HepG2 (cell line): Measurements from ENCODE around the gene GPX7. TPM values are rescaled to one million over a fixed set of nuclear protein-coding genes. Genes with fewer than 3 reads are reported as not detected.

Experiments
- ATAC-seq: fragments of 200-7000 bp; cut with Tn5 transposase; 3 replicates; pipeline ENCODE4 v1.9.1; 2020; ENCODE audit warnings: mild to moderate bottlenecking, moderate library complexity
- BruUV-seq: library from RNA; stranded (reverse); fragments of 400-500 nt; replicated peaks from 2 replicates; lab custom pipeline; 2021; lab: Mats Ljungman, UMichigan
- CTCF ChIA-PET: fragments of 300-600 bp; formaldehyde crosslinking; extraction: SDS; loops from one replicate; lab custom pipeline; 2021; ENCODE audit warnings: low total read pairs, inconsistent platforms, low intra/inter-chr PET ratio; lab: Yijun Ruan, JAX
- POLR2A ChIA-PET: fragments of 350-600 bp; sonication (Branson Sonifier 250); formaldehyde crosslinking; loops from one replicate; lab custom pipeline; 2020; ENCODE audit warnings: antibody characterized with exemption, inconsistent platforms; lab: Yijun Ruan, JAX
- DNase-seq: peaks from one replicate; pipeline ENCODE4 v3.0.0-alpha.2; 2015; ENCODE audit warnings: low spot score
- FAIRE-seq: peaks from 3 replicates; lab custom pipeline; 2011; peaks lifted over from hg19 to GRCh38; lab: Jason Lieb, UNC
- H2AFZ ChIP-seq: one replicate; pipeline ENCODE4 v1.6.1; 2011; ENCODE audit warnings: low read length, inconsistent platforms
- H3K27ac ChIP-seq: fragments of 300-600 bp; 3 replicates; pipeline ENCODE4 v1.8.0; 2011; ENCODE audit warnings: mixed run types, mild to moderate bottlenecking, mixed read lengths, low read length, inconsistent platforms; ENCODE audit not compliant: insufficient read depth; ENCODE audit errors: extremely low read length
- H3K27me3 ChIP-seq, 2 experiments: fragments of 200-600 bp in 1 of 2; 2 replicates in 1 of 2; 3 replicates in 1 of 2; pipeline versions ENCODE4 v1.6.0 to v1.8.0; 2011; ENCODE audit warnings: low read length in 2 of 2, mild to moderate bottlenecking in 2 of 2, moderate library complexity in 2 of 2, inconsistent platforms in 1 of 2; ENCODE audit not compliant: insufficient read depth in 2 of 2, control insufficient read depth in 1 of 2
- H3K36me3 ChIP-seq, 2 experiments: fragments of 200-600 bp in 1 of 2; replicated peaks in 1 of 2; 2 replicates in 1 of 2; 3 replicates in 1 of 2; pipeline versions ENCODE4 v1.5.1 to v1.8.0; 2011; ENCODE audit warnings: low read length in 2 of 2, inconsistent platforms in 1 of 2; ENCODE audit not compliant: insufficient read depth in 2 of 2, control insufficient read depth in 1 of 2
- H3K4me1 ChIP-seq: 2 replicates; pipeline ENCODE4 v1.5.1; 2012; ENCODE audit warnings: low read length, inconsistent platforms; ENCODE audit not compliant: insufficient read depth
- H3K4me2 ChIP-seq: 2 replicates; pipeline ENCODE4 v1.6.0; 2011; ENCODE audit warnings: low read depth, low read length, inconsistent platforms
- H3K4me3 ChIP-seq, 3 experiments: fragments of 200-600 bp in 1 of 3; sonication (generic), shearing (Covaris generic) in 1 of 3; replicated peaks in 1 of 3; 2 replicates each; pipeline ENCODE4 v1.5.1; 2011 to 2016; ENCODE audit warnings: low read length in 3 of 3, inconsistent platforms in 2 of 3, low read depth in 2 of 3, mild to moderate bottlenecking in 2 of 3, control low read depth in 1 of 3, mixed read lengths in 1 of 3; ENCODE audit not compliant: insufficient read depth in 1 of 3
- H3K79me2 ChIP-seq: one replicate; pipeline ENCODE4 v1.6.1; 2011; ENCODE audit warnings: low read length, inconsistent platforms; ENCODE audit not compliant: insufficient read depth
- H3K9ac ChIP-seq: 2 replicates; pipeline ENCODE4 v1.6.0; 2011; ENCODE audit warnings: mild to moderate bottlenecking, low read depth, low read length, inconsistent platforms; ENCODE audit not compliant: insufficient read depth
- H3K9me3 ChIP-seq: 2 replicates; pipeline ENCODE4 v1.5.1; 2012; ENCODE audit warnings: mild to moderate bottlenecking, low read length
- H4K20me1 ChIP-seq: 2 replicates; pipeline ENCODE4 v1.6.0; 2011; ENCODE audit warnings: inconsistent platforms, mild to moderate bottlenecking, low read length, moderate library complexity; ENCODE audit not compliant: insufficient read depth
- ATRX ChIP-seq: sonication (generic); formaldehyde crosslinking; IDR thresholded peaks from 2 replicates; pipeline ENCODE4 v1.4.0; 2020; ENCODE audit warnings: missing genetic modification reagents, borderline replicate concordance
- CBX5 ChIP-seq: sonication (generic); formaldehyde crosslinking; IDR thresholded peaks from 2 replicates; pipeline ENCODE4 v1.4.0; 2020; ENCODE audit warnings: missing genetic modification reagents, borderline replicate concordance
- CEBPB ChIP-seq: IDR thresholded peaks from 2 replicates; pipeline ENCODE4 v1.6.1; 2011; ENCODE audit warnings: low read depth, low read length, improper control_type of control experiment, borderline replicate concordance
- CREB1 ChIP-seq, 2 experiments: fragments of 450-650 bp in 1 of 2; IDR thresholded peaks; 2 replicates each; pipeline ENCODE4 v1.6.1; 2016 to 2017; ENCODE audit warnings: control low read depth in 1 of 2, mild to moderate bottlenecking in 1 of 2, missing compliant biosample characterization in 1 of 2, missing genetic modification characterization in 1 of 2
- GLI4 ChIP-seq: sonication (generic); formaldehyde crosslinking; IDR thresholded peaks from 2 replicates; pipeline ENCODE4 v1.5.1; 2020; ENCODE audit warnings: missing genetic modification reagents, mild to moderate bottlenecking, moderate library complexity, borderline replicate concordance
- MTF1 ChIP-seq: sonication (generic); formaldehyde crosslinking; IDR thresholded peaks from 2 replicates; pipeline ENCODE4 v1.5.0; 2020; ENCODE audit warnings: missing genetic modification reagents
- ZFP82 ChIP-seq: sonication (generic); formaldehyde crosslinking; IDR thresholded peaks from 2 replicates; pipeline ENCODE4 v1.5.1; 2020; ENCODE audit warnings: mild to moderate bottlenecking, missing genetic modification reagents, borderline replicate concordance
- ZKSCAN5 ChIP-seq: sonication (generic); formaldehyde crosslinking; IDR thresholded peaks from 2 replicates; pipeline ENCODE4 v1.5.1; 2020; ENCODE audit warnings: mild to moderate bottlenecking, missing genetic modification reagents
- ZNF121 ChIP-seq: sonication (generic); formaldehyde crosslinking; IDR thresholded peaks from 2 replicates; pipeline ENCODE4 v1.5.0; 2020; ENCODE audit warnings: mild to moderate bottlenecking, missing genetic modification reagents
- ZNF430 ChIP-seq: sonication (generic); formaldehyde crosslinking; IDR thresholded peaks from 2 replicates; pipeline ENCODE4 v1.9.0; 2021; ENCODE audit warnings: mild to moderate bottlenecking, missing genetic modification reagents
- ZNF543 ChIP-seq: sonication (generic); formaldehyde crosslinking; IDR thresholded peaks from 2 replicates; pipeline ENCODE4 v1.4.0; 2020; ENCODE audit warnings: mild to moderate bottlenecking, missing genetic modification reagents
- ZNF550 ChIP-seq: sonication (generic); formaldehyde crosslinking; IDR thresholded peaks from 2 replicates; pipeline ENCODE4 v1.4.0; 2020; ENCODE audit warnings: mild to moderate bottlenecking, missing genetic modification reagents, borderline replicate concordance
- WGBS: methylation state at CpG from one replicate; pipeline ENCODE4 v1.1.6; 2017; ENCODE audit warnings: low lambda C conversion rate; 5-methylcytosine and 5-hydroxymethylcytosine counted together
- in situ Hi-C: cut with HindIII; loops from 2 replicates; pipeline ENCODE4 v1.10.0; 2017; ENCODE audit warnings: low pct_unique_long_range_greater_than_20kb; ENCODE audit not compliant: extremely low pct_ligation_motif_present
- intact Hi-C: fragments of 100-400 bp; cut with micrococcal nuclease; formaldehyde crosslinking; loops from one replicate; pipeline ENCODE4 v1.10.0; 2022; ENCODE audit not compliant: unreplicated experiment
- polyA plus RNA-seq, 8 experiments: library from polyadenylated mRNA; depleted of rRNA in 3 of 8; stranded (reverse) in 7 of 8; unstranded in 1 of 8; fragments of >200 nt; fragmentation: Illumina TruSeq in 4 of 8; extraction: Trizol in 4 of 8; gene quantifications; 2 replicates each; pipeline versions ENCODE4 v1.2.1 to v1.2.3, GENCODE V29; 2011 to 2016; ENCODE audit warnings: low read depth in 4 of 8, missing spikeins in 1 of 8, mixed read lengths in 1 of 8; ENCODE audit not compliant: insufficient read depth in 1 of 8
- total RNA-seq, 5 experiments: library from RNA; depleted of rRNA; stranded (reverse); fragments of >200 nt; fragmentation: Illumina TruSeq; extraction: Trizol; gene quantifications; 2 replicates each; pipeline ENCODE4 v1.2.3, GENCODE V29; 2016; ENCODE audit warnings: low read depth in 1 of 5
- TF ChIP-seq, protein P1 (sequence below): sonication (generic); formaldehyde crosslinking; IDR thresholded peaks from 2 replicates; pipeline ENCODE4 v1.8.1; 2023; ENCODE audit warnings: mild to moderate bottlenecking, missing genetic modification reagents

The GPX7 gene
- total and polyA plus RNA-seq, 2 of the 13 experiments (the other 11 are each of a cell fraction or from before 2014, with no cell fraction given): 14.1 to 16.2 TPM

DNA sequence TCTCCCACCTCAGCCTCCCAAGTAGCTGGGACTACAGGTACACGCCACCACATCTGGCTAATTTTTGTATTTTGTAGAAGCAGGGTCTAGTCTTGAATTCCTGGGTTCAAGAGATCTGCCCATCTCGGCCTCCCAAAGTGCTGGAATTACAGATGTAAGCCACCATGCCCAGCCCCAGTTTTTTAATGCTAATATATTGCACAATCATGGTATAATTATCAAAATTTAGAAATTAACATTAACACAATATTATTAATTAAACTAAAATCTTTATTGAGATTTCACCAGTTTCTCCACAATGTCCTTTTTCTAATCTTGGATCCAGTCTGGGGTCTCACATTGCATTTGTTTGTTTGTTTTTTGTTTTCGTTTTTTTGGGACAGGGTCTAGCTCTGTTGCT lies 21.9 kb upstream of the GPX7 start:
- no peak overlapping the region for H3K4me2 ChIP-seq
- TF ChIP-seq GLI4 (no peak), ZKSCAN5 (CRISPR knock-in tag) (no peak), ZNF430 (CRISPR knock-in tag) (no peak), CEBPB (peak; percentile 18; the same call in 1 of the 2 replicates)
- TF ChIP-seq, all 625 proteins: peak for 1
- DNase-seq: no peak
- CTCF ChIA-PET: no interaction called here
- FAIRE-seq: no peak
- no peak overlapping the region for H2AFZ ChIP-seq
- no peaks in the 10 kb centered on the region for H4K20me1 ChIP-seq
- in situ Hi-C loops (no loop called here), intact Hi-C loops (no loop called here)
- no peaks in the 10 kb centered on the region for H3K79me2 ChIP-seq
- H3K9ac ChIP-seq: no peak overlapping the region
- 22% methylated on average over 3 of the region's 3 CpGs for WGBS
- POLR2A ChIA-PET: no interaction called here
- no peak overlapping the region for H3K4me3 ChIP-seq
- H3K36me3 ChIP-seq: no peaks in the 10 kb centered on the region
- H3K27ac ChIP-seq: no peak overlapping the region
- no peaks in the 10 kb centered on the region for H3K9me3 ChIP-seq
- H3K27me3 ChIP-seq: no peaks in the 10 kb centered on the region
- ATAC-seq: no peak
- no TSS peak for BruUV-seq
- peaks cover 9% of the 10 kb centered on the region; the same call in 1 of the 2 replicates for H3K4me1 ChIP-seq

DNA sequence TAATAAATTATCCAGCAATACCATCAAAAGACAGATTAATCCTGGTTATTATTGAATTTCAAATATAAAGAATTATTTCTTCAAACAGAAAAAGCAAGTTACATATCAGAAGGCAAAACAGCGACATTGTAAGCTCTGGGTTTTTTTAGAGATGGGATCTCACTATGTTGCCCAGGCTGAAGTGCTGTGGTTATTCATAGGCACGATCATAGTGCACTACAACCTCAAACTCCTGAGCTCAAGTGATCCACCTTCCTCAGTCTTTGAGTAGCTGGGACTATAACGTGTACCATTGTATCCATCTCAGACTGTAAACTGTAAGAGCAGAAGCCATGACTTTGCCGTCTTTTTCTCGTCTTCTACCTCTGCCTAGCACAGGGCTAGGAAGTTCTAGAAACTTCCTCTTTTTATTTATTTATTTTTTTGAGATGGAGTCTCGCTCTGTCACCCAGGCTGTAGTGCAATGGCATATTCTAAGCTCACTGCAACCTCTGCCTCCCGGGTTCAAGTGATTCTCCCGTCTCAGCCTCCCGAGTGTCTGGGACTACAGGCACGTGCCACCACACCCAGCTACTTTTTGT lies 20.0 kb upstream of the GPX7 start:
- ChIA-PET CTCF (no interaction called here), POLR2A (no interaction called here)
- WGBS: 64% methylated on average over 10 of the region's 10 CpGs

More for the DNA sequence above, 20.0 kb upstream of the GPX7 start:
- Histone ChIP-seq H3K9me3 (no peaks in the 10 kb centered on the region), H3K27me3 (no peaks in the 10 kb centered on the region), H3K4me3 (no peak overlapping the region), H2AFZ (no peak overlapping the region), H3K4me2 (no peak overlapping the region), H3K79me2 (no peaks in the 10 kb centered on the region), H3K27ac (no peak overlapping the region), H3K36me3 (no peaks in the 10 kb centered on the region), H3K4me1 (peaks cover 9% of the 10 kb centered on the region; the same call in 1 of the 2 replicates), H3K9ac (no peak overlapping the region), H4K20me1 (no peaks in the 10 kb centered on the region)
- DNase-seq (no peak), FAIRE-seq (no peak), ATAC-seq (no peak)
- in situ Hi-C loops: no loop called here
- BruUV-seq: no TSS peak
- TF ChIP-seq, protein P1, sequence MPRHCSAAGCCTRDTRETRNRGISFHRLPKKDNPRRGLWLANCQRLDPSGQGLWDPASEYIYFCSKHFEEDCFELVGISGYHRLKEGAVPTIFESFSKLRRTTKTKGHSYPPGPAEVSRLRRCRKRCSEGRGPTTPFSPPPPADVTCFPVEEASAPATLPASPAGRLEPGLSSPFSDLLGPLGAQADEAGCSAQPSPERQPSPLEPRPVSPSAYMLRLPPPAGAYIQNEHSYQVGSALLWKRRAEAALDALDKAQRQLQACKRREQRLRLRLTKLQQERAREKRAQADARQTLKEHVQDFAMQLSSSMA (CRISPR knock-in tag): no peak
- no peak for TF ChIP-seq CREB1 (IDR thresholded peaks at IDR 0.05)
- no peak for TF ChIP-seq CREB1 (CRISPR knock-in tag; IDR thresholded peaks at IDR 0.05)
- peak; percentile 71; the same call in 1 of the 2 replicates for TF ChIP-seq ZNF121 (CRISPR knock-in tag)
- no peak for TF ChIP-seq ATRX (CRISPR knock-in tag)
- TF ChIP-seq ZNF550 (CRISPR knock-in tag): no peak
- no peak for TF ChIP-seq CBX5 (CRISPR knock-in tag)
- TF ChIP-seq ZNF543 (CRISPR knock-in tag): no peak
- TF ChIP-seq ZFP82 (CRISPR knock-in tag): no peak
- TF ChIP-seq MTF1 (CRISPR knock-in tag): no peak
- intact Hi-C loops: no loop called here
